CD4-positive, alpha-beta T cell treated with Interferon alpha-2 for 1 hour (primary cell): Measurements from ENCODE around the gene MAGEA4.
"Not testable (repeated sequence)": the region's sequence is repeated elsewhere in the genome, so short reads cannot be mapped to it uniquely, and the experiment has no call there.

Experiments
- DNase-seq, 2 donors: peaks; one replicate each; pipeline ENCODE4 v3.0.0-alpha.2; 2020 to 2022

Gene MAGEA4, protein sequence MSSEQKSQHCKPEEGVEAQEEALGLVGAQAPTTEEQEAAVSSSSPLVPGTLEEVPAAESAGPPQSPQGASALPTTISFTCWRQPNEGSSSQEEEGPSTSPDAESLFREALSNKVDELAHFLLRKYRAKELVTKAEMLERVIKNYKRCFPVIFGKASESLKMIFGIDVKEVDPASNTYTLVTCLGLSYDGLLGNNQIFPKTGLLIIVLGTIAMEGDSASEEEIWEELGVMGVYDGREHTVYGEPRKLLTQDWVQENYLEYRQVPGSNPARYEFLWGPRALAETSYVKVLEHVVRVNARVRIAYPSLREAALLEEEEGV

DNA sequence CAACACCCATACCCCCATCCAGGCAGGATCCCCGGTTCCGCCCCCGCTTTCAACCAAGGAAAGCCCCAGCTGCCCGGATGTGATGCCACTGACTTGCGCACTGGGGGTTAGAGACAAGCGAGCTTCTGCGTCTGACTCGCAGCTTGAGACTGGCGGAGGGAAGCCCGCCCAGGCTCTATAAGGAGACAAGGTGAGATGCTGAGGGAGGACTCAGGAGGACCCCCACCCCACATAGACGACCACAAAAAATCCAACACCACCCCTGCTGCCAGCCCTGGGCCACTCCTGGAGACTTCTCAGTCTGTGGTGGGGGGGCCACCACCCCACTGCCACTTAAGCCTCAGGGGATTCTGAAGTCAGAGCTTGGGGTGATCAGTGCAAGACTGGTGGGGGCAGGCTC, at the start of gene MAGEA4:
MAGEA4 (plus strand) TSS at position 110 of the 400 bp plus-strand sequence. CDS start 10,776 bp downstream, outside the sequence.
- DNase-seq: no peak

DNA sequence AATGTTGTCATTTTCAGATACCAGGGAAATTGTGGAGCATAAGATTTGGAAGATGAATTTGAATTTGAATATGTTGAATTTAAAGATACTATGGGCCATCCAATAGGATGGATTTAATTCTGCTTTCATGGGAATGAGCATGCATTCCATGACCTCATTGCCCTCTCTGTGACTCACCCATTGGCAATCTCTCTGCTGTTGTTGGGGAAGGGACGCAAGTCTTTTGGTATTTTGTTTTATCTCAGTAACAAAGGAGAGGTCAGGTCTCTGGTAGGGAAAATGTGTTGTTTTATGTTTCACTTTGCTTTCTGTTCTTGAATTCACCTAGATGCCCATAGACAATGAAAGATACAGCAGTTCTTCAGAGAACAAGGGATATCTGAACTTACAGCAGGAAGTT, 42.1 kb upstream of the MAGEA4 start:
- DNase-seq: no peak

DNA sequence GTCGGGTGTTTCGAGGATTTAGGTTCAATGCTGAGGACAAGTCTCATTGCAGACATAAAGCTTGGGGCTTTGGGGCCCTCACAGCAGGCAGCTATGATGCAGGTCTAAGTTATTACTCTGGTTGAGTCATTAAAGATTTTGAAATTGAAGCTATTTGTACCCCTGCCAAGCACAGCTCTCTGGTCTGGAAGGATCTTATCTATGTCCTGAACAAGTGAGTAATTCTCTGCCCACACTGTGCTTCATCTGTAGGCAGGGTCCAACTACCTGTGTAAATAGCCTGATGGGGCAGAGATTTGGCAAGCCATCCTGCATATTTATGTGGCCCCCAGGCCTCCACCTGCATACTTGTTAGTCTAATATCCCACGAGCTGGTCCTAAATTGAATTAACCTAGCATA, 41.4 kb upstream of the MAGEA4 start:
- no peak for DNase-seq

DNA sequence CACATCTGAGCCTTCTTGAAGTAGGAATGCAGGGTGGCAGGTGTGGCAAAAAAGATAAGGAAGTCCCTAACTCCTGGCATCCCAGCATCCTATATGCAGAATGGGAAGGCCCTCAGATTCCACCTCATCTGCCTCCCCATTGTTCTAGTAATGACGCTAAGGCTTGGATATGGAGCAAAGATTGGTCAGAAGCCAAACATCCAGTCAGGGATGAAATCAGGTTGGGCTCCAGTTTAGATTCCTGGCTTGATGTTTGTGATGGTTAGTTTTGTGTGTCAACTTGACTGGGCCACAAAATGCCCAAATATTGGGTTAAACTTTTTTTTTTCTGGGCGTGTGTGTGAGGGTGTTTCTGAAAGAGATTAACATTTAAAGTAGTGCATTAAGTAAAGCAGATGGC, 39.6 kb upstream of the MAGEA4 start:
- no peak for DNase-seq

DNA sequence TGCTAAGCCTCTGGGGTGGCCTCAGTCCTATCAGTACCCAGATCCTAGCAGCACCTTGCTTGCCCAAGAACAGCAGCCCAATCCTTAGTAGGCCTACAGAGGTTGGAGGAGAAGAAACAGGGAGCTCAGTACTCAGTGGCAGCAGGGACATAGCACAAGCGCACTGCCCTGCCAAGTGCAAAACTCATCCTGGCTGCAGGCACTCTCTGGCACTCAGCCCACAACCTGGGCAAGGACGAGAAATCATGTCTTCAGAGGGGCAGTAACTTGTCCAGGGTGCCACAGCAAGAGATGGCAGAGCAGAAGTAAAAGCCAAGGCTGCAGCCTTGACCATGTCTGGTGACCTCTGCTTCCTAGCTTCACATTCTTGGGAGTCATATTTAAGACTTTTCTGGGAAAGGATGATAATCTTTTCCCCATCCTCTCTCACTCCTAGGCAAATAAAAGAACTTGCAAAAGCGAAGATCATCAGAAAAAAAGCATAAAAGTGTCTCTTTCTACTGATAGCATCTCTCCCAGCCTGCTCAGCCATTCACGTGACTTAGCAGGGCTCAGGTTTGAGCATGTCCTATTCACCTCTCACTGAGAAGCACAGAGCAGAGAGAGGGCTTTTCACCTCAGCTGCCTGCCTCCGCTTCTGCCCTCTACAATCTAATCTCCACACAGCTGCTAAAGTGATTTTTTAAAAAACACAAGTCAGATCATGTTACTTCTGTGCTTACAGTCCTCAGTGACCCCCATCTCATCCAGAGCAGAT, 37.2 kb upstream of the MAGEA4 start:
- DNase-seq: no peak

DNA sequence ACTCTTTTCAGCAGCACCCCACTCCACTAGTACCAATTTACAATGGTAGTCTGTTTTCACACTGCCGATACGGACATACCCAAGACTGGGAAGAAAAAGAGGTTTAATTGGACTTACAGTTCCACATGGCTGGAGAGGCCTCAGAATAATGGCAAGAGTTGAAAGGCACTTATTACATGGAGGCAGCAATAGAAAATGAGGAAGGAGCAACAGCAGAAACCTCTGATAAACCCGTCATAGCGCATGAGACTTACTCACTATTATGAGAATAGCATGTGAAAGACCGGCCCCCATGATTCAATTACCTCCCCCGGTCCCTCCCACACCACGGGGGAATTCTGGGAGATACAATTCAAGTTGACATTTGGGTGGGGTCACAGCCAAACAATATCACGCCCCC, 34.1 kb upstream of the MAGEA4 start:
- DNase-seq: no peak

DNA sequence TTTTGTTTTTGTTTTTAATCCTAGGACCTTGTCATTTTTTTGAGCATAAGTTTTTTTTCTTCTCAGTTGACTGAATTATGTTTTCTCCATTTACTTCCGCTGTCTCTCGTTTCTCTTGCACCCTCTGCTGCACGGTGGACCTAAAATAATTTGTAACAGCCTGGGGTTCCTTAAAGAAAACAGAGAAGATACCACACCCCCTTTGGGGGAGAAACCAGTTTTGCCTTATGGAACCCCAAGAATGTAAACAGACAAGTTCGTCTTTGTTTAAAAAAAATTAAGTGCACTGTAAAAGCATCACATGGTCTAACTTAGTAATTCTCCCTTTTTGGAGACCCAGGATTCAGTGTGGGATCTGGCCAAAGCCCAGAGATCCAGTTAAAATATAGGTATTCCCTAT, 32.8 kb upstream of the MAGEA4 start:
- no peak for DNase-seq

DNA sequence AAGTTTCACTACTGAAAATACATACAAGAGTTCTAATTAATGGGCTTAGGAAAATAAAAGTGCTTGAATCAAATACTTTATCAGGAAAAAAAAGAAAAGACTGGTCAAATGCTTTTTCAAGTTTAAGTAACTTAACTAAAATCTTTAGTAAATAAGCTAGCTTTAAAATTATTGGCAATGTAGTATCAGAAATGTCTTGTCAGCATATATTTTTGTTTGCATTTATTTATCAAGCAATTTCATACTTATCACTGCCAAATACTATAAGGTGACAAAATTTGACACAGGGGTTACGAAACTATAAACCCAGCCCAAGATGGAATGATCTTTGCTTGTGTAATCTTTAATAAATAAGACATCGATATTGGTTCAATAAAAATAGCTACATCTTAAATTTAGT, 31.8 kb upstream of the MAGEA4 start:
- no peak for DNase-seq

DNA sequence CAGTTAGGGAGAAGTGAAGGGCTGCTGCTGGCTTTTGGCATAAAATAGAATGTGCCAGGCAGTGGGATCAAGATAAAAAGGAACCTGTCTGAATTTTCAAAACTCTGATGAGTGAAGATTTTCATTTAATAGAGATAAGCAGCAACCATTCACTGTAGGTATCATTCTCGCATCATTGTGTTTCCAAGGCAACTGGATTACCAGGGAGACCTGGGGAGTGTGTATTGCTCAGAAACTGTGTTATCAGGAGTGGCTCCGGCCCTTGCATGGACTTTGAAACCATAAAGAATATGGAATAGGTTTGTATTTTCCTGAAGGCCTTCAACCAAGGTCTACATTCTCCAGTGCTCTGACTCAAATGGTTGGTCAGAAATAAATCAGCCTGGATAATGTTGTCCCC, 23.3 kb upstream of the MAGEA4 start:
- no peak for DNase-seq

DNA sequence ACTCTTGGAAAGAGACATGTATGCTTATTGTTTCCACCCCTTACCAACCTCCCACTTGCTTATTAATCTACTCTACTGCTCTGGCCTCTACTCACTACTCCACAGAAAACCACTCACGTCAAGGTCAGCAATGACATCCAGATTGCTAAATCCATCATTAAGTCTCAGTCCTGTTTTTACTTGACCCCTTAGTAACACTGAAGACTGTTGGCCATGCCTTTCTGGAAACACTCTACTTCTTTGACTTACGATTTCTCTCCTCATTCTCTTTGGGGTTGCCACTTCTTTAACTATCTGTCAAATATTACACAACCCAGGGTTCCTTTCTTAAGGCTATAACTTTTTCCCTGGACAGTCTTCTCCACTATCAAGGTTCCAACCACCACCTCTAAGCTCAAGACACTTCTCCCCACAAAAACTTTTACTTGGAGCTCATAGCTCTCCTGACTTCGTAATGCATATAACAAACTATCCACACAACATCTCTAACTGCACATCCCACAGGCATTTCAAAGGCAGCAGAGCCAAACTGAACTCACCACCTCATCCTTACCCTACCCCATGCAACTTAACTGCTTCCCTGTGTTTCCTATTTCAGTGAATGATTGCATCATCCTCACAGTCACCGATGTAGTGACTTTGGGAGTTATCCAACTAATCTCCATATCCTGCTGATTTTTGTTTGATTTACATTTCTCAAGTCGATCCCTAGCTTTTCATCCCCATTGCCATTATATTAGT, 15.8 kb upstream of the MAGEA4 start:
- DNase-seq: no peak

DNA sequence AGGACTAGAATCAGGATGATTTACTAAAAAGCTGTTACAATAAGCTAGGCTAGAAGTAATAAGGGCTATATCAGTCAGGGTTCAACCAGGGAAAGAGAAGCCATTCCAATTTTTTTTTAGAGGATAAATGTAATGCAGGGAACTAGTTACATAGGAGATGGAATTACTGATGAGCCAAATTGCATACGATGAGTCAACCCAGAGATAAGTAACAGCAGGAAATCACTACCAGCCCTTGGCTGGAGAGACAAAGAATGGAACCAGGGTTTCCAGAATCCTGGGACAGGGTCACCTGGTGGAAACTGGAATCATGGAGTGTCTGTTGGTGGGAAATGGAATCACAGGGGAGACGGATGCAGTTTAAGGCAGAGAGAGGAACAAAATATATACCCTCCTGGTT, 13.1 kb upstream of the MAGEA4 start:
- no peak for DNase-seq

DNA sequence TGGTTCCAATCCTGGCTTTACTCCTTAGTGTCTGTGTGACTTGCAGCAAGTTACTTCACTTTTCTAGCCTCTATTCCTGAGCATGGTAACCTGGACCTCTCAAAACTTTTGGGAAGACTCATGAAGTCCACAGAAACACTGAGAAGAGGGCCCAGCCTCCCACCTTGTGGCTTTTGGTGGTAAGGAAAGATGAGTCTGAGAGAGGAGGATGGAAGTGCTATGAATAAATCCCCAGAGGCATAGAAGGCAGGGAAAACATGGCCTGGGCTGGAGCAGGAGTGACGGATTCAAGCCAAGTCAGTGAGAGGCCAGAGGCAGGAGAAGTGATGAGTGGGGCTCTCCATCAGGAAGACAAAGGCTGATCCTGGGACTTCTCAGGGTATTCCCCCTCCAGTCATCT, 10.9 kb upstream of the MAGEA4 start:
- DNase-seq: no peak

DNA sequence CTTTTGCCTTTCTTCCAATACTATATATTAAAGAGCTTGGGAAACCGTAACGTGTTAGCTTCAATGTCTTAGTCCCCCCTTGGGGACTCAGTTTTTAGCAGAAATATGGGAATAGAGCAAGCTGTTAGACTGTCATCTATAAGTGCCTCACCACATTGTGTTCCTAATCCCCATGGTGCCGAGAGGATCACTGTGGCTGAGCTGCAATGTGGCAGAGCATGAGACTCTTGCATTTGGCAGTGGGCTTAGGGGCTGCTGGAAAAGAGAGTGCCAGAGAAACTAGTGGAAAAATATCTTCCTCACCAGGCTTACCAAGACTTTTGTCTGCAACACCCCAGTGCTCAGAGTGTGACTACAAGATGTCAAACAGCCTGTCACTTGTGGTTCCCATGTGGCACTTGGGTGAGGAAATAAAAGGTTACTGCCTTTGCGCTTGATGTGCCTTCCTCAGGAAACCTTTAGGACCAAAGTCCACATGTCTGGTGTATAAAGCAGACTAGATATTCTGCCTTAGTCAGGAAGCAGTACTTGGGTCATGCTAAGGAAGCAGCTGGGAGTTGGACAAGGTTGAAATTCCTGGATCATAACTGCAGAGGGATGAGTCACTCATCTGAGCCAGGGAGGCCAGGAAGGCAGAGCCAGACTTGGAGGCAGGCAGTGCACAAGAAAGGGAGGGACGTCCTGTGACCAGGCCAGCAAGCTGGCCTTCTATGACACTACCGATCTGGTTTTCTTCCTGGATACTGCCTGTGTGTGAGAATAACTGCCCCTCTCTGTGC, 9.7 kb upstream of the MAGEA4 start:
- DNase-seq: no peak

DNA sequence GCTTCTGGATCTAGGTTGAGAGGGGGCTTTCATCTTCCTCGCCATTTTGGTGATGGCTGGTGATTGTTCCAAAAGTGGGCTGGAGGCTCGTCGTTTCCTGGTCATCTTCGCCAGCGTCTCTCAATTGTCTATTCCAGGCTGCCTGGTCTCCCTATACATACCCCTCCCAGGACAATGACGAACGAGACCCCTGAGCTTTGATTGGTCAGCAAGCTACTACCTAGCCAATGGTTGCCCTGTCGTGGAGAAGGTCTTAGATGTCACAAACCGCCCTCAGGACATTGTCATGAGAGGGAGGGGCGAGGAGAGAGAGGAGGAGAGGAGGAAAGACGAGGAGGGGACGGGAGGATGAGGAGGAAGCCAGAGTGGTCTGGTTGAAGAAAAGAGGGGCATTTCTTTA, 7.7 kb upstream of the MAGEA4 start:
- no peak for DNase-seq

DNA sequence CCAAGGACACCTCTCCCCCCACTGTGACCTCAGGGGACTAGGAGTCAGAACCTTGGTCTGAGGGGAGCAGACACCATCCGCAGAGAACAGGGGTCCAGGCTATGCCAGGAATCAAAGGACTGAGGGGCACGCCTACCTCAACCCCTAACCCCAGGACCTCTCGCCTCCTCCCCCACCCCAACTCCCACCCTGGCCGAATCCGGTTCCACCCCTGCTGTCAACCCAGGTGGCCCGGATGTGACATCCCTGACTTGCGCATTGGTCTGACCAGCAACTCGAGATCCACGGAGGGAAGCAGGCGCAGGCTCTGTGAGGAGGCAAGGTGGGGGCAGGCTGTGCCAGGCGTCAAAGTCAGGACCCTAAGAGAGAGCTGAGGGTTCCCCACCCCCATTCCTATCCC, 468 bp upstream of the MAGEA4 start:
- no peak for DNase-seq

DNA sequence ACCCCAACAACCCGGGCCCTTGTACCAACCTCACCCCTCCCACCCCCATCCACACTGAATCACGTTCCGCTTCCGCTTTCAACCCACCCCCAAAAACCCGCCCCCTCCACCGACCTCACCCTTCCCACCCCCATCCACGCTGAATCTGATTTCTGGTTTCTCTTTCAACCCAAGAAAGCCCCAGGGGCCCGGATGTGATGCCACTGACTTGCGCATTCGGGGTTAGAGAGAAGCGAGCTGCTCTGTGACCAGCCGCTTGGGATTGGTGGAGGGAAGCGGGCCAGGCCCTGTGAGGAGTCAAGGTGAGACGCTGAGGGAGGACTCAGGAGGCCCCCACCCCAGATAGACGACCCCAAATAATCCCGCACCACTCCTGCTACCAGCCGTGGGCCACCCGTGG, 6.0 kb downstream of the MAGEA4 start:
- not testable (repeated sequence) for DNase-seq

DNA sequence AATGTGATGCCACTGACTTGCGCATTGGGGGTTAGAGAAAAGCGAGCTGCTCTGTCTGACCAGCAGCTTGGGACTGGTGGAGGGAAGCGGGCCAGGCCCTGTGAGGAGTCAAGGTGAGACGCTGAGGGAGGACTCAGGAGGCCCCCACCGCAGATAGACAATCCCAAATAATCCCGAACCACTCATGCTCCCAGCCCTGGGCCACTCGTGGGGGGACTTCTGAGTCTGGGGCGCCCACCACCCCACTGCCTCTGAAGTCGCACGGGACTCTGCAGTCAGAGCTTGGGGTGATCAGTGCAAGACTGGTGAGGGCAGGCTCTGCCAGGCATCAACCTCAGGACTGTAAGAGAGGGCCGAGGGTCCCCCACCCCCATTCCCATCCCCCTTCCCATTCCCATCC, 6.9 kb downstream of the MAGEA4 start:
- no peak for DNase-seq

DNA sequence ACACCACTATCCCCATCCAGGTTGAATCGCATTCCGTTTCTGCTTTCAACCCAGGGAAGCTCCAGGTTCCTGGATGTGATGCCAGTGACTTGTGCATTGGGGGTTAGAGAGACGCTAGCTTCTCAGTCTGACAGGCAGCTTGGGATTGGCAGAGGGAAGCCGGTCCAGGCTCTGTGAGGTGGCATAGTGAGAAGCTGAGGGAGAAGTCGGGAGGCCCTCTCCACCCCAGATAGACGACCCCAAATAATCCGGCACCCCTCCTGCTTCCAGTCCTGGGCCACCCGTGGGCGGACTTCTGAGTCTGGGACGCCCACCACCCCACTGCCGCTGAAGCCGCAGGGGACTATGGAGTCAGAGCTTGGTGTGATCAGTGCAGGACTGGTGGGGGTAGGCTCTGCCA, 7.4 kb downstream of the MAGEA4 start:
- DNase-seq: no peak

DNA sequence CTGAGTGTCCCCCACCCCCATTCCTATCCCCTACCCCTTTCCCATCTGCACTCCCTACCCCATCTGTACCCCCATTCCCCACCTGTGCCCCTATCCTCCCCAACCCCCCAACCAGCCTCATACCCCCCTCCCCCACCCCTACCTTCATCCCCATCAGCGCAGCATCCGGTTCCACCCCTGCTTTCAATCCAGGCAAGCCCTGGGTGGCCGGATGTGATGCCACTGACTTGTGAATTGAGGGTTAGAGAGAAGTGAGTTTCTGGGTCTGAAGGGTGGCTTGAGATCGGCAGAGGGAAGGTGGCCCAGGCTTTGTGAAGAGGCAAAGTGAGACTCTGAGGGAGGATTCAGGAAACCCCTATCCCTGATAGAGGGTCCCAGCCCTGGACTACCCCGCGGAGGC, 7.8 kb downstream of the MAGEA4 start:
- no peak for DNase-seq

DNA sequence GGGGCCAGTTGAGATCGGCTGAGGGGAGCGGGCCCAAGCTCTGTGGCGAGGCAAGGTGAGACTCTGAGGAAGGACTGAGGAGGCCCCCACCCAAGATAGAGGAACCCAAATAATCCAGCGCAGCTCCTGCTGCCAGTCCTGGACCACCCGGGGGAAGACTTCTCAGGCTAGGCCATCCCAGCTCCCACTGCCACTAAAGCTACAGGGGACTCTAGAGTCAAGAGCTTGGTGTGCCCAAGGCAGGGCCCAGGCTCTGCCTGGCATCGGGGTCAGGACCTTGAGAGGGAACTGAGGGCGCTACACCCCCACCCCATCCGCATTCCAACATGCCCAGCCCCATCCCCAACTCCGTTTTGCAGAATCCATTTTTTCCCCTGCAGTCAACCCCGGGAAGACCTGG, 8.6 kb downstream of the MAGEA4 start:
- no peak for DNase-seq

DNA sequence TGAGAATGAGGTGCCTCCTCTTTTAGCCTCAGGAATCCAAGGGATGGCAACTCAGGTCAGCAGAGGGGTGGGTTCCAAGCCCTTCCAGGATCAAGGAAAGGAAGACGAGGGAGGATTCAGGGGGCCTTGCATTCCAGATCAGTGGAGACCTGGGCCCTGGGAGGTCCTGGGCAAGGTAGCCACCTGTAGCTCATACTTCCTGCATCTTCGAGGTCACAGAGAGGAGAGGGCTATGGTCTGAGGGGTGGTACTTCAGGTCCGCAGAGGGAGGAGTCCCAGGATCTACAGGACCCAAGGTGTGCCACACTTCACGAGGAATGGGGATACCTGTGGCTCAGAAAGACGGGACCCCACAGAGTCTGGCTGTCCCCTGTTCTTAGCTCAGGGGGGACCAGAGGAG, 9.2 kb downstream of the MAGEA4 start:
- no peak for DNase-seq

DNA sequence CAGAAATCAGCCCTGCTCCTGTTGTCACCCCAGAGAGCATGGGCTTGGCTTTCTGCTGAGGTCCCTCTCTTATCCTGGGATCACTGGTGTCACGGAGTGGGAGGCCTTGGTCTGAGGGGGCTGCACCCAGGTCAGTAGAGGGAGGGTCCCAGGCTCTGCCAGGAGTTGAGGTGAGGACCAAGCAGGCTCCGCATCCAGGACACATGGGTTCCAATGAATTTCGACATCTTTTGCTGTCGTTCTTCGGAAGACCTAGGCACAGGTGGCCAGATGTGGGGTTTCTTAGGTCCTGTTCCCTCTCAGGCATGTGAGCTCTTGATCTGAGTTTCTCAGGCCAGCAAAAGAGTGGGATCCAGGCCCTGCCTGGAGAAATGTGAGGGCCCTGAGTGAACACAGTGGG, 10.0 kb downstream of the MAGEA4 start:
- no peak for DNase-seq

DNA sequence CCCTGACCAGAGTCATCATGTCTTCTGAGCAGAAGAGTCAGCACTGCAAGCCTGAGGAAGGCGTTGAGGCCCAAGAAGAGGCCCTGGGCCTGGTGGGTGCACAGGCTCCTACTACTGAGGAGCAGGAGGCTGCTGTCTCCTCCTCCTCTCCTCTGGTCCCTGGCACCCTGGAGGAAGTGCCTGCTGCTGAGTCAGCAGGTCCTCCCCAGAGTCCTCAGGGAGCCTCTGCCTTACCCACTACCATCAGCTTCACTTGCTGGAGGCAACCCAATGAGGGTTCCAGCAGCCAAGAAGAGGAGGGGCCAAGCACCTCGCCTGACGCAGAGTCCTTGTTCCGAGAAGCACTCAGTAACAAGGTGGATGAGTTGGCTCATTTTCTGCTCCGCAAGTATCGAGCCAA, 11.0 kb downstream of the MAGEA4 start:
- DNase-seq: no peak
